Right lobe of liver (tissue), 4 donors: ENCODE results near the gene TMEM129.

Experiments
- CTCF ChIP-seq, 4 donors: fragments of 200-600 bp in 3 of 4; fragments of 450-650 bp in 1 of 4; IDR thresholded peaks; one replicate each; pipeline versions ENCODE4 v1.5.1 to v1.8.0; 2016 to 2022; ENCODE audit warnings: antibody characterized with exemption in 4 of 4, mild to moderate bottlenecking in 2 of 4
- POLR2A ChIP-seq: fragments of 450-650 bp; IDR thresholded peaks from one replicate; pipeline ENCODE4 v1.6.1; 2017; ENCODE audit warnings: antibody characterized with exemption, mild to moderate bottlenecking
- donor health status: DM: no; HTN: no; CAD: no.
- donor health status: DM: no; HTN: no; CAD: no.
- donor health status: DM: no; HTN: yes; CAD: no.

- TF ChIP-seq CTCF (IDR thresholded peaks at IDR 0.05), result no peak
- no peak for TF ChIP-seq POLR2A
Measured at GRCh38 chr4:1744552-1744951, 23.4 kb upstream of the TMEM129 start.
